Measurements from ENCODE around the gene LRRC25.

Gene LRRC25

GRCh38 chr19:18373892-18374629 lies 23.4 kb downstream of the LRRC25 start (continued):
- TF ChIP-seq PATZ1 (tag by site-specific recombination; IDR thresholded peaks at IDR 0.05) = peak; percentile 92
- no peak for TF ChIP-seq HIC1 (tag by site-specific recombination; IDR thresholded peaks at IDR 0.05)
- peak; percentile 56; the same call in 1 of the 2 replicates for TF ChIP-seq ZNF335 (tag by site-specific recombination; conservative IDR thresholded peaks at IDR 0.05)
- TF ChIP-seq ZNF324 (tag by site-specific recombination; IDR thresholded peaks at IDR 0.05) = peak; percentile 53; the same call in 1 of the 2 replicates
- TF ChIP-seq SETDB1 (IDR thresholded peaks at IDR 0.05; ENCODE audit: insufficient read length, low read length) = peak; percentile 11
- TF ChIP-seq SP7 (tag by site-specific recombination; IDR thresholded peaks at IDR 0.05) = peak; percentile 52
- no peak for TF ChIP-seq ZNF16 (tag by site-specific recombination; IDR thresholded peaks at IDR 0.05; ENCODE audit: low read depth)
- TF ChIP-seq YY2 (tag by site-specific recombination; IDR thresholded peaks at IDR 0.05) = no peak
- TF ChIP-seq ZNF529 (tag by site-specific recombination; IDR thresholded peaks at IDR 0.05; ENCODE audit: insufficient replicate concordance) = no peak
- TF ChIP-seq SCRT1 (tag by site-specific recombination; IDR thresholded peaks at IDR 0.05; ENCODE audit: borderline replicate concordance) = no peak
- no peak; the same call in 1 of the 2 replicates for TF ChIP-seq SP3 (tag by site-specific recombination; IDR thresholded peaks at IDR 0.05)
- no peak for TF ChIP-seq ZNF138 (tag by site-specific recombination; IDR thresholded peaks at IDR 0.05; ENCODE audit: borderline replicate concordance)
- TF ChIP-seq ZNF26 (tag by site-specific recombination; IDR thresholded peaks at IDR 0.05) = no peak
- TF ChIP-seq ZNF354C (tag by site-specific recombination; IDR thresholded peaks at IDR 0.05; ENCODE audit: borderline replicate concordance, low read depth) = no peak
- peak; percentile 53 for TF ChIP-seq ZNF629 (tag by site-specific recombination; IDR thresholded peaks at IDR 0.05)
- TF ChIP-seq ZNF513 (tag by site-specific recombination; IDR thresholded peaks at IDR 0.05) = no peak
- TF ChIP-seq ZBTB49 (tag by site-specific recombination; IDR thresholded peaks at IDR 0.05; ENCODE audit: low read depth) = no peak
- peak; percentile 53 for TF ChIP-seq EGR2 (tag by site-specific recombination; IDR thresholded peaks at IDR 0.05; ENCODE audit: low read depth)
- no peak for TF ChIP-seq ZNF146 (tag by site-specific recombination; IDR thresholded peaks at IDR 0.05)
- TF ChIP-seq ZNF701 (tag by site-specific recombination; IDR thresholded peaks at IDR 0.05) = 0 out of 2 replicates have a peak, but pooled peaks have one; percentile 37
- no peak for TF ChIP-seq BCL11B (tag by site-specific recombination; IDR thresholded peaks at IDR 0.05; ENCODE audit: low read depth)
- no peak for TF ChIP-seq ZNF248 (tag by site-specific recombination; IDR thresholded peaks at IDR 0.05)
- peak; percentile 97 for TF ChIP-seq ZNF792 (tag by site-specific recombination; IDR thresholded peaks at IDR 0.05)
- no peak for TF ChIP-seq ZNF623 (tag by site-specific recombination; IDR thresholded peaks at IDR 0.05)
- peak; percentile 70 for TF ChIP-seq ZNF341 (tag by site-specific recombination; IDR thresholded peaks at IDR 0.05; ENCODE audit: low read depth)

All from HEK293 (cell line).